ENCODE measurements around the gene KIF26A.

The KIF26A gene

GRCh38 chr14:104140213-104140462, 1.8 kb downstream of the KIF26A start:
- TF ChIP-seq, protein P1, sequence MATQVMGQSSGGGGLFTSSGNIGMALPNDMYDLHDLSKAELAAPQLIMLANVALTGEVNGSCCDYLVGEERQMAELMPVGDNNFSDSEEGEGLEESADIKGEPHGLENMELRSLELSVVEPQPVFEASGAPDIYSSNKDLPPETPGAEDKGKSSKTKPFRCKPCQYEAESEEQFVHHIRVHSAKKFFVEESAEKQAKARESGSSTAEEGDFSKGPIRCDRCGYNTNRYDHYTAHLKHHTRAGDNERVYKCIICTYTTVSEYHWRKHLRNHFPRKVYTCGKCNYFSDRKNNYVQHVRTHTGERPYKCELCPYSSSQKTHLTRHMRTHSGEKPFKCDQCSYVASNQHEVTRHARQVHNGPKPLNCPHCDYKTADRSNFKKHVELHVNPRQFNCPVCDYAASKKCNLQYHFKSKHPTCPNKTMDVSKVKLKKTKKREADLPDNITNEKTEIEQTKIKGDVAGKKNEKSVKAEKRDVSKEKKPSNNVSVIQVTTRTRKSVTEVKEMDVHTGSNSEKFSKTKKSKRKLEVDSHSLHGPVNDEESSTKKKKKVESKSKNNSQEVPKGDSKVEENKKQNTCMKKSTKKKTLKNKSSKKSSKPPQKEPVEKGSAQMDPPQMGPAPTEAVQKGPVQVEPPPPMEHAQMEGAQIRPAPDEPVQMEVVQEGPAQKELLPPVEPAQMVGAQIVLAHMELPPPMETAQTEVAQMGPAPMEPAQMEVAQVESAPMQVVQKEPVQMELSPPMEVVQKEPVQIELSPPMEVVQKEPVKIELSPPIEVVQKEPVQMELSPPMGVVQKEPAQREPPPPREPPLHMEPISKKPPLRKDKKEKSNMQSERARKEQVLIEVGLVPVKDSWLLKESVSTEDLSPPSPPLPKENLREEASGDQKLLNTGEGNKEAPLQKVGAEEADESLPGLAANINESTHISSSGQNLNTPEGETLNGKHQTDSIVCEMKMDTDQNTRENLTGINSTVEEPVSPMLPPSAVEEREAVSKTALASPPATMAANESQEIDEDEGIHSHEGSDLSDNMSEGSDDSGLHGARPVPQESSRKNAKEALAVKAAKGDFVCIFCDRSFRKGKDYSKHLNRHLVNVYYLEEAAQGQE (IDR thresholded peaks at IDR 0.05; ENCODE audit: low read depth), result no peak
- TF ChIP-seq TAF1 (IDR thresholded peaks at IDR 0.05; ENCODE audit: low read depth) (no peak), TEAD4 (IDR thresholded peaks at IDR 0.05) (no peak), EGR1 (IDR thresholded peaks at IDR 0.05) (no peak)

GRCh38 chr14:104140463-104141331, 2.3 kb downstream of the KIF26A start:
- TF ChIP-seq TAF1 (IDR thresholded peaks at IDR 0.05; ENCODE audit: low read depth) (no peak), RAD21 (IDR thresholded peaks at IDR 0.05; ENCODE audit: low read depth) (no peak), ZBTB7A (IDR thresholded peaks at IDR 0.05; ENCODE audit: low read depth) (no peak), TEAD4 (IDR thresholded peaks at IDR 0.05) (no peak), CEBPB (IDR thresholded peaks at IDR 0.05) (no peak), EP300 (IDR thresholded peaks at IDR 0.05; ENCODE audit: borderline replicate concordance) (no peak), TCF12 (IDR thresholded peaks at IDR 0.05; ENCODE audit: low read depth) (no peak), CREB1 (IDR thresholded peaks at IDR 0.05; ENCODE audit: low read depth) (no peak), YY1 (IDR thresholded peaks at IDR 0.05; ENCODE audit: low read depth) (no peak), FOXM1 (IDR thresholded peaks at IDR 0.05; ENCODE audit: borderline replicate concordance, low read depth) (no peak)
- TF ChIP-seq, protein P1 (IDR thresholded peaks at IDR 0.05; ENCODE audit: low read depth), result no peak
- TF ChIP-seq, protein P2, sequence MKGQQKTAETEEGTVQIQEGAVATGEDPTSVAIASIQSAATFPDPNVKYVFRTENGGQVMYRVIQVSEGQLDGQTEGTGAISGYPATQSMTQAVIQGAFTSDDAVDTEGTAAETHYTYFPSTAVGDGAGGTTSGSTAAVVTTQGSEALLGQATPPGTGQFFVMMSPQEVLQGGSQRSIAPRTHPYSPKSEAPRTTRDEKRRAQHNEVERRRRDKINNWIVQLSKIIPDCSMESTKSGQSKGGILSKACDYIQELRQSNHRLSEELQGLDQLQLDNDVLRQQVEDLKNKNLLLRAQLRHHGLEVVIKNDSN (IDR thresholded peaks at IDR 0.05), result no peak

GRCh38 chr14:104141621-104142091, 3.3 kb downstream of the KIF26A start:
- TF ChIP-seq TEAD4 (IDR thresholded peaks at IDR 0.05) (no peak), EGR1 (IDR thresholded peaks at IDR 0.05) (no peak), ZBTB7A (IDR thresholded peaks at IDR 0.05; ENCODE audit: low read depth) (no peak), FOXM1 (IDR thresholded peaks at IDR 0.05; ENCODE audit: borderline replicate concordance, low read depth) (no peak), NFIC (IDR thresholded peaks at IDR 0.05) (no peak), CREB1 (IDR thresholded peaks at IDR 0.05; ENCODE audit: low read depth) (no peak), YY1 (IDR thresholded peaks at IDR 0.05; ENCODE audit: low read depth) (no peak), CEBPB (IDR thresholded peaks at IDR 0.05) (no peak), RAD21 (IDR thresholded peaks at IDR 0.05; ENCODE audit: low read depth) (no peak), EP300 (IDR thresholded peaks at IDR 0.05; ENCODE audit: borderline replicate concordance) (no peak), TAF1 (IDR thresholded peaks at IDR 0.05; ENCODE audit: low read depth) (no peak), TCF12 (IDR thresholded peaks at IDR 0.05; ENCODE audit: low read depth) (no peak)
- TF ChIP-seq, protein P1 (IDR thresholded peaks at IDR 0.05; ENCODE audit: low read depth), result no peak
- TF ChIP-seq, protein P3, sequence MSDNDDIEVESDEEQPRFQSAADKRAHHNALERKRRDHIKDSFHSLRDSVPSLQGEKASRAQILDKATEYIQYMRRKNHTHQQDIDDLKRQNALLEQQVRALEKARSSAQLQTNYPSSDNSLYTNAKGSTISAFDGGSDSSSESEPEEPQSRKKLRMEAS (IDR thresholded peaks at IDR 0.05), result no peak
- TF ChIP-seq, protein P2 (IDR thresholded peaks at IDR 0.05), result no peak

DNA sequence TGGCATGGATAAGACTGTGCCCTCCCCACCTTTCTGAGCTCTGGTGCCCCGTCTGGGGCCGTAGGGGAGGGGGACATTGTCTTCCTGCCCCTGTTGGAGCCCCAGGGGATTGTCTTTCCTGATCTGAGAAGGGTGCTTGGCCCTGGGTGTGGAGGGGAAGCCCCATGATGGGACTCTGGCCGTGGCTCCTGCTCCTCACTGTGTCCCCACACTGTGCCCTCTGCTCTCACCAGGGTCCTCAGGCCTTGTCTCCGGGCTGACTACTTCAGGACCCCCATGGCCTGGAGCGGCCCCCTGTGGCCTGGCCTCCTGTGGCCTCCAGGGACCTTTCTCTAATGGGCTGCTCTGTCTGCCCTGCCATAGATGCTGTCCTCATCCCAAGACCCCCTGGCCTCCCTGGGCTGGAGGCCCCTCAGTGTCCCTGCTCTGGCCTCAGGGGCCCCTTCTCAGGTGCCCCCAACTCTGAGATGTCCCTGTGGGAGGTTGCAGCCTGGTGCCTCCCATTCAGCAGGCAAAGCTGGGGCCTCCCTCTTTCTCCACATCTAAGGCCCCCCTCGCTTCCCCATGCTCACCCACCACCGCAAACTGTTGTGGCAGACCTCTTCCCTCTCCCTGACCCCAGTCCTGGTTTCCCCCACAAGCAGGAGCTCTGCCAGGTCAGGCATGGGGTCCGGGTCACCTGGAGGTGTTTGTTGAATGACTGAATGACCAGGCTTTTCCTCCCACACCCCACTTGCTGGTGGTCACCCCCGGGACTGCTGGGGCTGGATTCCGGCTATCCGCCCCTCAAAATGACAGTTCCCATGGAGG, 4.0 kb downstream of the KIF26A start:
- TF ChIP-seq RAD21 (IDR thresholded peaks at IDR 0.05; ENCODE audit: low read depth), result no peak
- TF ChIP-seq CREB1 (IDR thresholded peaks at IDR 0.05; ENCODE audit: low read depth), result no peak
- TF ChIP-seq EGR1 (IDR thresholded peaks at IDR 0.05), result no peak
- TF ChIP-seq TAF1 (IDR thresholded peaks at IDR 0.05; ENCODE audit: low read depth), result no peak
- no peak for TF ChIP-seq TCF12 (IDR thresholded peaks at IDR 0.05; ENCODE audit: low read depth)
- TF ChIP-seq, protein P1 (IDR thresholded peaks at IDR 0.05; ENCODE audit: low read depth), result no peak
- TF ChIP-seq FOXM1 (IDR thresholded peaks at IDR 0.05; ENCODE audit: borderline replicate concordance, low read depth), result no peak

All from Ishikawa (cell line).